ENCODE results near the gene ATP2B3.

Gene ATP2B3

GRCh38 chrX:153512501-153512893 is 4.9 kb upstream of the ATP2B3 start:
- Histone ChIP-seq H3K4me3 (ENCODE audit: insufficient read depth, low read length, poor library complexity, severe bottlenecking) (no peak overlapping the region), H3K4me2 (ENCODE audit: low read depth, low read length, poor library complexity, severe bottlenecking) (no peak overlapping the region), H4K20me1 (ENCODE audit: low read depth, low read length) (no peaks in the 10 kb centered on the region), H3K36me3 (ENCODE audit: low read length) (no peaks in the 10 kb centered on the region), H2AFZ (ENCODE audit: low read depth, low read length, severe bottlenecking) (no peak overlapping the region), H3K9me3 (ENCODE audit: insufficient read depth, low read length) (no peaks in the 10 kb centered on the region), H3K27ac (ENCODE audit: low read depth, low read length) (no peak overlapping the region), H3K27me3 (ENCODE audit: low read length) (no peaks in the 10 kb centered on the region), H3F3A (ENCODE audit: insufficient read depth) (no peaks in the 10 kb centered on the region), H3K79me2 (ENCODE audit: insufficient read depth, low read length) (no peaks in the 10 kb centered on the region), H3K9me2 (replicated peaks; ENCODE audit: insufficient read depth, low read length) (no peaks in the 10 kb centered on the region), H3K9ac (ENCODE audit: low read length) (no peak overlapping the region)
- TF ChIP-seq EZH2phosphoT487 (conservative IDR thresholded peaks at IDR 0.05; ENCODE audit: low read length): no peak
- TF ChIP-seq CTCF (IDR thresholded peaks at IDR 0.05; ENCODE audit: insufficient read depth, low read length, poor library complexity, severe bottlenecking): no peak

- Histone ChIP-seq H3K79me2 (ENCODE audit: insufficient read depth, low read length) (no peaks in the 10 kb centered on the region), H3K9me2 (replicated peaks; ENCODE audit: insufficient read depth, low read length) (no peaks in the 10 kb centered on the region), H3K9ac (ENCODE audit: low read length) (no peak overlapping the region), H3F3A (ENCODE audit: insufficient read depth) (no peaks in the 10 kb centered on the region), H3K27me3 (ENCODE audit: low read length) (no peaks in the 10 kb centered on the region), H3K9me3 (ENCODE audit: insufficient read depth, low read length) (no peaks in the 10 kb centered on the region), H2AFZ (ENCODE audit: low read depth, low read length, severe bottlenecking) (no peak overlapping the region), H3K4me2 (ENCODE audit: low read depth, low read length, poor library complexity, severe bottlenecking) (no peak overlapping the region), H4K20me1 (ENCODE audit: low read depth, low read length) (no peaks in the 10 kb centered on the region), H3K4me3 (ENCODE audit: insufficient read depth, low read length, poor library complexity, severe bottlenecking) (no peak overlapping the region), H3K27ac (ENCODE audit: low read depth, low read length) (no peak overlapping the region), H3K36me3 (ENCODE audit: low read length) (no peaks in the 10 kb centered on the region)
- no peak for TF ChIP-seq CTCF (IDR thresholded peaks at IDR 0.05; ENCODE audit: insufficient read depth, low read length, poor library complexity, severe bottlenecking)
- TF ChIP-seq EZH2phosphoT487 (conservative IDR thresholded peaks at IDR 0.05; ENCODE audit: low read length): no peak
These were observed 4.2 kb upstream of the ATP2B3 start for GRCh38 chrX:153513265-153513664.

- Histone ChIP-seq H3K27ac (ENCODE audit: low read depth, low read length) (no peak overlapping the region), H3K9me2 (replicated peaks; ENCODE audit: insufficient read depth, low read length) (no peaks in the 10 kb centered on the region), H4K20me1 (ENCODE audit: low read depth, low read length) (no peaks in the 10 kb centered on the region), H3K9ac (ENCODE audit: low read length) (no peak overlapping the region), H3K27me3 (ENCODE audit: low read length) (no peaks in the 10 kb centered on the region), H3K36me3 (ENCODE audit: low read length) (no peaks in the 10 kb centered on the region), H3K9me3 (ENCODE audit: insufficient read depth, low read length) (no peaks in the 10 kb centered on the region), H3K79me2 (ENCODE audit: insufficient read depth, low read length) (no peaks in the 10 kb centered on the region), H3K4me2 (ENCODE audit: low read depth, low read length, poor library complexity, severe bottlenecking) (no peak overlapping the region), H3K4me3 (ENCODE audit: insufficient read depth, low read length, poor library complexity, severe bottlenecking) (no peak overlapping the region), H3F3A (ENCODE audit: insufficient read depth) (no peaks in the 10 kb centered on the region), H2AFZ (ENCODE audit: low read depth, low read length, severe bottlenecking) (no peak overlapping the region)
- no peak for TF ChIP-seq CTCF (IDR thresholded peaks at IDR 0.05; ENCODE audit: insufficient read depth, low read length, poor library complexity, severe bottlenecking)
- TF ChIP-seq EZH2phosphoT487 (conservative IDR thresholded peaks at IDR 0.05; ENCODE audit: low read length): no peak
These were observed 3.2 kb upstream of the ATP2B3 start for GRCh38 chrX:153514259-153514658.

GRCh38 chrX:153515435-153515834 is 2.0 kb upstream of the ATP2B3 start:
- TF ChIP-seq CTCF (IDR thresholded peaks at IDR 0.05; ENCODE audit: insufficient read depth, low read length, poor library complexity, severe bottlenecking) (no peak), EZH2phosphoT487 (conservative IDR thresholded peaks at IDR 0.05; ENCODE audit: low read length) (no peak)
- no peak overlapping the region for H3K4me3 ChIP-seq (ENCODE audit: insufficient read depth, low read length, poor library complexity, severe bottlenecking)
- H3F3A ChIP-seq (ENCODE audit: insufficient read depth): no peaks in the 10 kb centered on the region

More at GRCh38 chrX:153515435-153515834, 2.0 kb upstream of the ATP2B3 start:
- Histone ChIP-seq H3K79me2 (ENCODE audit: insufficient read depth, low read length) (no peaks in the 10 kb centered on the region), H3K27me3 (ENCODE audit: low read length) (no peaks in the 10 kb centered on the region), H3K4me2 (ENCODE audit: low read depth, low read length, poor library complexity, severe bottlenecking) (no peak overlapping the region), H3K27ac (ENCODE audit: low read depth, low read length) (no peak overlapping the region), H3K9ac (ENCODE audit: low read length) (no peak overlapping the region), H2AFZ (ENCODE audit: low read depth, low read length, severe bottlenecking) (no peak overlapping the region), H3K36me3 (ENCODE audit: low read length) (no peaks in the 10 kb centered on the region), H3K9me3 (ENCODE audit: insufficient read depth, low read length) (no peaks in the 10 kb centered on the region), H3K9me2 (replicated peaks; ENCODE audit: insufficient read depth, low read length) (no peaks in the 10 kb centered on the region), H4K20me1 (ENCODE audit: low read depth, low read length) (no peaks in the 10 kb centered on the region)

All from SU-DHL-6 (cell line).